Activated T-helper 1 cell treated with anti-CD3 and anti-CD28 coated beads, Interleukin-12 subunit alpha, Interleukin-12 subunit beta, Interleukin-2, Interleukin-4 antibody, amounts not matched to agents 30 ng/mL and 10 ng/mL and 1 ng/mL, durations not matched to agents 14 hours and 24 hours and 36 hours (primary cell): ENCODE measurements around the gene EYS. TPM values are rescaled to one million over a fixed set of nuclear protein-coding genes. Genes with fewer than 3 reads are reported as not detected.

ENCODE experiments used
- DNase-seq: peaks from one replicate; pipeline ENCODE4 v3.0.0; 2021; ENCODE audit warnings: low spot score
- H3K27ac Mint-ChIP-seq: one replicate; pipeline ENCODE4 v1.8.0; 2021; ENCODE audit warnings: mild to moderate bottlenecking, mixed read lengths
- H3K27me3 Mint-ChIP-seq: one replicate; pipeline ENCODE4 v1.8.0; 2022; ENCODE audit warnings: mild to moderate bottlenecking, moderate library complexity, mixed read lengths; ENCODE audit not compliant: insufficient read depth
- H3K36me3 Mint-ChIP-seq: one replicate; pipeline ENCODE4 v1.8.0; 2021; ENCODE audit warnings: low read depth, mixed read lengths
- H3K4me1 Mint-ChIP-seq: one replicate; pipeline ENCODE4 v1.8.0; 2021; ENCODE audit warnings: low read depth, mixed read lengths
- H3K4me3 Mint-ChIP-seq: one replicate; pipeline ENCODE4 v1.8.0; 2021; ENCODE audit warnings: mild to moderate bottlenecking, moderate library complexity, mixed read lengths
- H3K9me3 Mint-ChIP-seq: one replicate; pipeline ENCODE4 v1.8.0; 2021; ENCODE audit warnings: mixed read lengths
- intact Hi-C: fragments of 100-400 bp; cut with micrococcal nuclease; formaldehyde crosslinking; loops from one replicate; pipeline ENCODE4 v1.15.1; 2024
- total RNA-seq: library from RNA; stranded (reverse); gene quantifications from 2 replicates; pipeline ENCODE4 v1.2.3, GENCODE V29; 2022

The EYS gene
- total RNA-seq, 1 donor from 2014 or later = not detected

GRCh38 chr6:63793465-63794137, 1913.4 kb downstream of the EYS start:
- Mint-ChIP-seq H3K27me3 (peaks cover 2% of the 10 kb centered on the region), H3K36me3 (no peaks in the 10 kb centered on the region), H3K4me3 (no peak overlapping the region), H3K4me1 (no peaks in the 10 kb centered on the region), H3K9me3 (no peaks in the 10 kb centered on the region), H3K27ac (no peak overlapping the region)
- intact Hi-C loops = no loop called here
- DNase-seq = no peak

GRCh38 chr6:63792736-63793464, 1914.1 kb downstream of the EYS start:
- Mint-ChIP-seq H3K4me3 (no peak overlapping the region), H3K9me3 (no peaks in the 10 kb centered on the region), H3K27ac (no peak overlapping the region), H3K4me1 (no peaks in the 10 kb centered on the region), H3K27me3 (peaks cover 2% of the 10 kb centered on the region), H3K36me3 (no peaks in the 10 kb centered on the region)
- DNase-seq = no peak
- intact Hi-C loops = no loop called here

DNA sequence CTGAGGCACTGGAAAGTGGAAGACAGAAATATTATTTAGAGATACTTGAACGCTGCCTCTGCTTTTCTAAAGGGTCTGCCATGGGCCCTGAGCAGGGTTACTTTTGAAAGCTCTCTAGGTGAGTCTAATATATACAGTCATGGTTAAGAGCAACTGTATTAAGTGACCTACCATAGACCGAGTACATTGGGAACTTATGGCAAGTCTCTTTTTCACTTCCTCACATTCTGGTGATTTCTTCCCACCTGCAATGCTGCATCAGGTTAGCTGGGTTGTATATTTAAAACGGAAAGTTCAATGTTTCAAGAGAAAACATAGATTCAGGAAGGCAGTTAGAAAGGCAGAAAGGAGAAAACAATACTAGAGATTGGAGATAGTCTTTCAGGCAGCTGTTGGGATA, 1916.7 kb downstream of the EYS start:
- intact Hi-C loops = no loop called here
- Mint-ChIP-seq H3K27me3 (peaks cover 2% of the 10 kb centered on the region), H3K36me3 (no peaks in the 10 kb centered on the region), H3K9me3 (no peaks in the 10 kb centered on the region), H3K4me3 (no peak overlapping the region), H3K4me1 (no peaks in the 10 kb centered on the region), H3K27ac (no peak overlapping the region)
- no peak for DNase-seq

DNA sequence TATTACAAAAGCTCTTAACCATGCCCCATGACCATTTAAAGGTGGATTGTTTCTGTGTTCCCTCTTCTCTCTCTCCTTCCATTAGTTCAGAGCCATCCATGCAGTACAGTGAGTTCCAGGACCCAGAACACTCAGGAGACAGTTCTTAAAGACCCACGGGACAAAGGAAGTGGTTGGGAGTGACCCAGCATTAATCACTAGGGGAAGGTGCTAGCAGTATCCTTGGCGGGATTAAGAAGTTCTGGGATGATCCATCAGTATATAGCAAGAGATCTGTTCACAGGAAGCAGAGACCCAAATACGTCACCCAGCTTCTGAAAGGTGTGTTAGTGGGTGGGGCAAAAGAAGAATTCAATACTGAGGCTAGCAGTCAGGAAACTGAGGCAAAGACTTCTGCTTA, 1917.3 kb downstream of the EYS start:
- intact Hi-C loops = no loop called here
- no peak overlapping the region for H3K4me3 Mint-ChIP-seq
- H3K4me1 Mint-ChIP-seq = no peaks in the 10 kb centered on the region
- H3K36me3 Mint-ChIP-seq = no peaks in the 10 kb centered on the region
- H3K27me3 Mint-ChIP-seq = peaks cover 2% of the 10 kb centered on the region
- H3K27ac Mint-ChIP-seq = no peak overlapping the region
- DNase-seq = no peak
- H3K9me3 Mint-ChIP-seq = no peaks in the 10 kb centered on the region

GRCh38 chr6:63788569-63788968, 1918.5 kb downstream of the EYS start:
- no peak overlapping the region for H3K4me3 Mint-ChIP-seq
- intact Hi-C loops = no loop called here
- no peaks in the 10 kb centered on the region for H3K4me1 Mint-ChIP-seq
- no peak overlapping the region for H3K27ac Mint-ChIP-seq
- no peak for DNase-seq
- H3K27me3 Mint-ChIP-seq = no peaks in the 10 kb centered on the region
- H3K36me3 Mint-ChIP-seq = no peaks in the 10 kb centered on the region
- H3K9me3 Mint-ChIP-seq = no peaks in the 10 kb centered on the region

DNA sequence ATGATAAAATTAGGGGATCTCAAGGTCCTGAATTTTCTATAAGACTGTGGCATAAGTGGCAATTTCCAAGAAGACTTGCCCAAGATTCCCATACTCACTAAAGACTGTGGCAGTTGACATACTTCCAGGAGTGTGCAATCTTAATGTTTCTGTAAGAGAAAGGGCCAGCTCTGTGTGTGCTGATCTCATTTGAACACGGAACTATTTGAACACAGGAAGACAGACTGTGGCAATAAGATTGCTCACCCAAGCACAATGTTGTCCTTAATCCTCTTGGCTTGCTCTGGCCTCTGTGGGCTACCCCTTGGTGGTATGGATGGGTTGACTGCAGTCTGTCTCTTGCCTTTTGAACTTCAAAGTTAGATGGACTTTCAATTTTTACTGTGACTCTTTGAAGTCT, 1920.0 kb downstream of the EYS start:
- Mint-ChIP-seq H3K27ac (no peak overlapping the region), H3K27me3 (no peaks in the 10 kb centered on the region), H3K36me3 (no peaks in the 10 kb centered on the region), H3K9me3 (no peaks in the 10 kb centered on the region), H3K4me1 (no peaks in the 10 kb centered on the region), H3K4me3 (no peak overlapping the region)
- intact Hi-C loops = no loop called here
- DNase-seq = no peak

GRCh38 chr6:63785006-63785405, 1922.0 kb downstream of the EYS start:
- Mint-ChIP-seq H3K9me3 (no peaks in the 10 kb centered on the region), H3K36me3 (no peaks in the 10 kb centered on the region), H3K27me3 (no peaks in the 10 kb centered on the region), H3K27ac (no peak overlapping the region), H3K4me1 (no peaks in the 10 kb centered on the region), H3K4me3 (no peak overlapping the region)
- intact Hi-C loops = no loop called here
- no peak for DNase-seq

- Mint-ChIP-seq H3K36me3 (no peaks in the 10 kb centered on the region), H3K4me1 (no peaks in the 10 kb centered on the region), H3K27me3 (no peaks in the 10 kb centered on the region), H3K4me3 (no peak overlapping the region), H3K9me3 (no peaks in the 10 kb centered on the region), H3K27ac (no peak overlapping the region)
- DNase-seq = no peak
- intact Hi-C loops = no loop called here
Observed at GRCh38 chr6:63783096-63783495, 1923.9 kb downstream of the EYS start.

DNA sequence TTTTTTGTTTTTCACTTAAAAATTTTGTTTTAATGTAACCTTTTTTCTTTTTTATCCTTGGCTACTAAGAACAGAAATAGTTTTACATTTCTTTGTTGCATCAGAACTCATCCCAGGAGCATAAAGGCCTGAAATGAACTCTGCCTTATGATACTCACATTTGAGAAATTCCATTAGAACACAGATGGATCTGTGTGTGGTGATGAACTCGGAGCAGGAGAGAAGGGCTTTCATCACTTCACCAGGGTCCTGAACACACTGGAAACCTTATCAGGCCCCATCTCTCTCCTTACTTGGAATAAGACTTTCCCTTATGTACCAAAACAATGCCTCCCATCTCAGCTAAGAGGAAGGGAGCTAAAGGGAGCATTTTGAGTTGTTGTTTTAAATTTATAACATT, 1932.1 kb downstream of the EYS start:
- no peaks in the 10 kb centered on the region for H3K36me3 Mint-ChIP-seq
- H3K4me3 Mint-ChIP-seq = no peak overlapping the region
- H3K4me1 Mint-ChIP-seq = no peaks in the 10 kb centered on the region
- intact Hi-C loops = no loop called here
- H3K9me3 Mint-ChIP-seq = no peaks in the 10 kb centered on the region
- no peak overlapping the region for H3K27ac Mint-ChIP-seq
- peaks cover 2% of the 10 kb centered on the region for H3K27me3 Mint-ChIP-seq
- no peak for DNase-seq

- intact Hi-C loops = no loop called here
- Mint-ChIP-seq H3K27me3 (peaks cover 11% of the 10 kb centered on the region), H3K27ac (no peak overlapping the region), H3K9me3 (no peaks in the 10 kb centered on the region), H3K4me1 (no peaks in the 10 kb centered on the region), H3K4me3 (no peak overlapping the region), H3K36me3 (no peaks in the 10 kb centered on the region)
- no peak for DNase-seq
Observed at GRCh38 chr6:63773200-63773599, 1933.8 kb downstream of the EYS start.

DNA sequence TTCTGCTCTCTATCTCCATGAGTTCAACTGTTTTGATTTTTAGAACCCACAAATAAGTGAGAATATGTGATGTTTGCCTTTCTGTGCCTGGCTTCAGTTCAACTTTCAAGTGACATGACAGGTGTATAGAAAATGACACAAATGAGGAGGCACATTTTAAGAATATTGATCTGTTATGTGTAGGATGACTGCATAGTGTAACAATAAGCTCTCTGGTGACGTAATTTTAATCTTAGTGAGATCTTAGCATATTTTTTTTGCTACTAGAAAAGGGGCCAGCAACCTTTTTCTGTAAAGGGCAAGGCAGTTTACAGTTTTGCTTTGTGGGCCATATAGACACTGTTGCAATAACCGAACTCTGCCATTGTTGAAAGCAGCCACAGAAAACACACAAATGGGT, 1941.2 kb downstream of the EYS start:
- no peak for DNase-seq
- H3K9me3 Mint-ChIP-seq = no peaks in the 10 kb centered on the region
- no peaks in the 10 kb centered on the region for H3K36me3 Mint-ChIP-seq
- H3K4me1 Mint-ChIP-seq = no peaks in the 10 kb centered on the region
- no peak overlapping the region for H3K4me3 Mint-ChIP-seq
- intact Hi-C loops = no loop called here
- H3K27me3 Mint-ChIP-seq = peaks cover 14% of the 10 kb centered on the region
- no peak overlapping the region for H3K27ac Mint-ChIP-seq

DNA sequence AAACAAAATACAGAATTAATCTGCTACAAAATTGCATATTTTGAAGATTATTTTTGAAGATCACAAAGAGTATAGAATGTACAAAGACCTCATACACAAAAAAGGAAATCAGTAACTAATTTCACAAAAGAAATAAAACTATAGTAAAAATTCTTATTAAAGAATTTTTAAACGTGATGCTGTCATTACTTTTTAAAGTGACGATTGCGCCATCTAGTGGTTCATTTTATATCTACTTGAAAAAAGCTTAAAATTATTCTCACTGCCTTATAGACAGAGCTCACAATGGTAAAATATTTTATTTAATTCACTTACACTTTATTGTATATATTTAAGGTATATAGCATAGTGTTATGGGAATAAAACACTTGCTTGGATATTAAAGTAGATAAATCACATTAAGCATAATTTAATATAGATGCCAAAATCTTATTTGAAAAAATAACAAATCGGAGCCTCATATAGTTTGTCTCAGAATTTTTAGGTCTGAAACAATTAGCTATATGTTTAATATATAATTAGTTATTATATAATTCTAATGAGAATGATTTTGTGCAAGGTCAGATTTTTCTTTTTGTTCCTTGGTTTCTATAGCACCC, 1942.6 kb downstream of the EYS start:
- no peak for DNase-seq
- peaks cover 14% of the 10 kb centered on the region for H3K27me3 Mint-ChIP-seq
- no peaks in the 10 kb centered on the region for H3K36me3 Mint-ChIP-seq
- H3K4me1 Mint-ChIP-seq = no peaks in the 10 kb centered on the region
- no peaks in the 10 kb centered on the region for H3K9me3 Mint-ChIP-seq
- intact Hi-C loops = loop anchor here (1.0 to 5.0 kb wide), 5 partner anchors 166 to 697 kb away; no protein-coding TSS in a partner anchor
- no peak overlapping the region for H3K27ac Mint-ChIP-seq
- H3K4me3 Mint-ChIP-seq = no peak overlapping the region

- no peak for DNase-seq
- Mint-ChIP-seq H3K9me3 (peaks cover 4% of the 10 kb centered on the region), H3K27ac (no peak overlapping the region), H3K4me1 (no peaks in the 10 kb centered on the region), H3K4me3 (no peak overlapping the region), H3K36me3 (no peaks in the 10 kb centered on the region), H3K27me3 (peaks cover 1% of the 10 kb centered on the region)
- intact Hi-C loops = loop anchor here (5.0 kb wide), 2 partner anchors 458 to 693 kb away; no protein-coding TSS in a partner anchor
Observed at GRCh38 chr6:63760199-63760598, 1946.8 kb downstream of the EYS start.
